Naive thymus-derived CD4-positive, alpha-beta T cell (primary cell): ENCODE measurements around the gene SPG21. TPM values are rescaled to one million over a fixed set of nuclear protein-coding genes. Genes with fewer than 3 reads are reported as not detected.

Experiments
- ATAC-seq: fragments of 150-1000 bp; cut with Tn5 transposase; 2 replicates; pipeline ENCODE4 v1.10.0; 2021; ENCODE audit warnings: mild to moderate bottlenecking, moderate library complexity
- CTCF ChIA-PET: fragments of 350-600 bp; sonication (Branson Sonifier 250); formaldehyde crosslinking; loops from one replicate; lab custom pipeline; 2021; ENCODE audit warnings: antibody characterized with exemption; lab: Charles Lee
- POLR2A ChIA-PET: fragments of 350-600 bp; sonication (Branson Sonifier 250); formaldehyde crosslinking; loops from one replicate; lab custom pipeline; 2021; ENCODE audit warnings: antibody characterized with exemption, inconsistent platforms; lab: Charles Lee
- DNase-seq, 9 donors: peaks; one replicate each; pipeline versions ENCODE4 v3.0.0 to v3.0.0-alpha.2; 2020 to 2022; ENCODE audit warnings: mixed read lengths in 1 of 9
- H3K27ac ChIP-seq: one replicate; pipeline ENCODE4 v1.7.0; 2013; ENCODE audit warnings: mild to moderate bottlenecking, low read depth, low read length, moderate library complexity
- H3K27me3 ChIP-seq, 2 donors: one replicate each; pipeline ENCODE4 v1.7.0; 2013; ENCODE audit warnings: low read length in 2 of 2, mild to moderate bottlenecking in 2 of 2, moderate library complexity in 2 of 2; ENCODE audit not compliant: control insufficient read depth in 2 of 2, insufficient read depth in 2 of 2
- H3K36me3 ChIP-seq, 3 experiments: 1 replicate in 2 of 3; 2 replicates in 1 of 3; pipeline ENCODE4 v1.7.0; 2013; ENCODE audit warnings: low read length in 3 of 3, mild to moderate bottlenecking in 3 of 3, moderate library complexity in 1 of 3; ENCODE audit not compliant: insufficient read depth in 3 of 3, control insufficient read depth in 2 of 3
- H3K4me1 ChIP-seq, 2 donors: one replicate each; pipeline ENCODE4 v1.7.0; 2013; ENCODE audit warnings: low read length in 2 of 2, mild to moderate bottlenecking in 2 of 2, moderate library complexity in 1 of 2; ENCODE audit not compliant: control insufficient read depth in 2 of 2, insufficient read depth in 2 of 2
- H3K4me3 ChIP-seq: 2 replicates; pipeline ENCODE4 v1.7.0; 2013; ENCODE audit warnings: mild to moderate bottlenecking, low read length
- H3K9me3 ChIP-seq, 3 experiments: 1 replicate in 2 of 3; 2 replicates in 1 of 3; pipeline ENCODE4 v1.7.0; 2013; ENCODE audit warnings: low read length in 3 of 3; ENCODE audit not compliant: control insufficient read depth in 2 of 3
- H3K27ac Mint-ChIP-seq, 9 donors: one replicate each; pipeline ENCODE4 v1.8.0; 2020 to 2022; ENCODE audit warnings: mixed read lengths in 9 of 9, mild to moderate bottlenecking in 8 of 9, moderate library complexity in 5 of 9, inconsistent platforms in 2 of 9
- H3K27me3 Mint-ChIP-seq, 5 donors: one replicate each; pipeline ENCODE4 v1.8.0; 2021 to 2022; ENCODE audit warnings: mixed read lengths in 5 of 5, mild to moderate bottlenecking in 1 of 5
- H3K36me3 Mint-ChIP-seq, 5 donors: one replicate each; pipeline ENCODE4 v1.8.0; 2020 to 2022; ENCODE audit warnings: mixed read lengths in 5 of 5, mild to moderate bottlenecking in 3 of 5, inconsistent platforms in 1 of 5
- H3K4me1 Mint-ChIP-seq, 7 donors: one replicate each; pipeline ENCODE4 v1.8.0; 2020 to 2022; ENCODE audit warnings: mixed read lengths in 7 of 7, mild to moderate bottlenecking in 3 of 7, inconsistent platforms in 1 of 7
- H3K4me3 Mint-ChIP-seq, 10 donors: one replicate each; pipeline ENCODE4 v1.8.0; 2020 to 2022; ENCODE audit warnings: mild to moderate bottlenecking in 10 of 10, mixed read lengths in 10 of 10, moderate library complexity in 6 of 10, inconsistent platforms in 2 of 10
- H3K9me3 Mint-ChIP-seq, 11 donors: one replicate each; pipeline ENCODE4 v1.8.0; 2020 to 2022; ENCODE audit warnings: mixed read lengths in 11 of 11, mild to moderate bottlenecking in 4 of 11, inconsistent platforms in 1 of 11, moderate library complexity in 1 of 11
- intact Hi-C, 2 donors: fragments of 100-400 bp; cut with micrococcal nuclease; formaldehyde crosslinking; loops; one replicate each; pipeline ENCODE4 v1.15.1; 2023
- polyA plus RNA-seq, 2 donors: library from polyadenylated mRNA; unstranded; fragments of 300-500 nt; fragmentation: Illumina TruSeq; gene quantifications; one replicate each; pipeline ENCODE4 v1.2.3, GENCODE V29; 2021
- total RNA-seq, 6 experiments: library from RNA in 5 of 6; stranded (reverse) in 5 of 6; gene quantifications; 1 replicate in 5 of 6; 2 replicates in 1 of 6; pipeline ENCODE4 v1.2.3 and lab custom pipeline; 2021 to 2026

Gene SPG21
- total and polyA plus RNA-seq, 7 experiments from 2014 or later = 42.5 to 140 (median 63.6) TPM

- Histone ChIP-seq H3K27ac (no peak overlapping the region), H3K9me3 (no peaks in the 10 kb centered on the region), H3K4me3 (no peak overlapping the region), H3K36me3 (peaks cover 0 to 4% (median 0%) of the 10 kb centered on the region in 3 experiments), H3K4me1 (peaks cover 5 to 6% of the 10 kb centered on the region in 2 donors), H3K27me3 (no peaks in the 10 kb centered on the region)
- ATAC-seq (peak; percentile 59), DNase-seq (peak in 3 of 9 donors; percentile 20 to 29 (median 21))
- peaks cover 4 to 34% (median 11%) of the 10 kb centered on the region in 5 donors for H3K27me3 Mint-ChIP-seq
- H3K4me3 Mint-ChIP-seq = peak overlapping the region in 4 of 10 donors; percentile 3 to 38 (median 26)
- ChIA-PET POLR2A (interaction anchor here (0.6 to 1.5 kb wide), 2 partner anchors 265 to 1264 kb away, joined by 3 to 6 read pairs; no protein-coding TSS in a partner anchor), CTCF (interaction anchor here (0.6 to 1.2 kb wide), 4 partner anchors 10 to 265 kb away, joined by 3 to 11 read pairs (median 5); no protein-coding TSS in a partner anchor)
- peaks cover 14 to 32% (median 20%) of the 10 kb centered on the region in 7 donors for H3K4me1 Mint-ChIP-seq
- no peaks in the 10 kb centered on the region for H3K36me3 Mint-ChIP-seq
- H3K27ac Mint-ChIP-seq = no peak overlapping the region
- intact Hi-C loops = loop anchor here in 1 of 2 donors (1.0 kb wide), 4 partner anchors 45 to 352 kb away; partner anchors contain the start of gene CLPX
- H3K9me3 Mint-ChIP-seq = no peaks in the 10 kb centered on the region
Observed at GRCh38 chr15:65032801-65033537, 43.3 kb upstream of the SPG21 start.

DNA sequence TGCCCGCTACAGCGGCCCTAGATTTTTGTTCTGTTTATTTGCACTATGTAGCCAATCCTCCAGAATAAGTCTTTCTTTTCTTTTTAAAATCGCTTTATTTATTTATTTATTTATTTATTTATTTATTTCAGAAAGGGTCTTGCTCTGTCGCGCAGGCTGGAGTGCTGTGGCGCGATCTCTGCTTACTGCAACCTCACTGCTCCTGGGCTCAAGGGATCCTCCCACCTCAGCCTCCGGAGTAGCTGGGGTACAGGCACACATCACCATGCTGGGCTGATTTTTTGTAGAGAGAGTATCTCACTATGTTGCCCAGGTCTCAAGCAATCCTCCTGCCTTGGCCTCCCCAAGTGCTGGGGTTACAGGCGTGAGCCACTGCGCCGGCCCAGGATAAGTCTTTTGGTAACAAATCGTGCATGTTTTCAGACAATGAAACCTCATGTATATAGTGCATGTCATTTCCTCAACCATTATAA, 40.1 kb upstream of the SPG21 start:
- ChIA-PET CTCF (no interaction called here), POLR2A (interaction anchor here (0.6 kb wide), 1 partner anchor 24 kb away, joined by 3 read pairs; no protein-coding TSS in a partner anchor)
- H3K4me1 Mint-ChIP-seq = peaks cover 15 to 43% (median 33%) of the 10 kb centered on the region in 7 donors
- no peak for ATAC-seq
- no peak for DNase-seq
- Histone ChIP-seq H3K4me1 (peaks cover 9 to 10% of the 10 kb centered on the region in 2 donors), H3K4me3 (peak overlapping the region; percentile 90), H3K27ac (peak overlapping the region; percentile 76), H3K9me3 (no peaks in the 10 kb centered on the region), H3K27me3 (no peaks in the 10 kb centered on the region), H3K36me3 (peaks cover 0 to 19% (median under 1%) of the 10 kb centered on the region in 3 experiments)
- peaks cover 2 to 12% (median 2%) of the 10 kb centered on the region in 5 donors for H3K36me3 Mint-ChIP-seq
- no peaks in the 10 kb centered on the region for H3K9me3 Mint-ChIP-seq
- H3K27me3 Mint-ChIP-seq = peaks cover 4 to 28% (median 11%) of the 10 kb centered on the region in 5 donors
- peak overlapping the region; percentile 67 to 94 (median 84) for H3K4me3 Mint-ChIP-seq
- intact Hi-C loops = loop anchor here (1.0 to 5.0 kb wide), 8 partner anchors 19 to 356 kb away; partner anchors contain the start of genes RNU5A-1 (in 2 of the 2), CLPX (in 1 of the 2), RNU5B-1 (in 1 of the 2) and SPG21 (in 1 of the 2)
- peak overlapping the region in 5 of 9 donors; percentile 22 to 75 (median 54) for H3K27ac Mint-ChIP-seq

- Mint-ChIP-seq H3K27ac (peak within 1 kb of the TSS; percentile 21 to 95 (median 79)), H3K36me3 (peaks cover 3 to 16% (median 7%) of the 10 kb centered on the region in 5 donors), H3K4me1 (peaks cover 15 to 43% (median 33%) of the 10 kb centered on the region in 7 donors), H3K4me3 (peak within 1 kb of the TSS; percentile 83 to 98 (median 93)), H3K27me3 (peaks cover 4 to 28% (median 11%) of the 10 kb centered on the region in 5 donors), H3K9me3 (no peaks in the 10 kb centered on the region)
- peak; percentile 96 for ATAC-seq
- ChIA-PET CTCF (no interaction called here), POLR2A (no interaction called here)
- Histone ChIP-seq H3K27me3 (no peaks in the 10 kb centered on the region), H3K4me3 (peak within 1 kb of the TSS; percentile 90), H3K4me1 (peaks cover 9 to 10% of the 10 kb centered on the region in 2 donors), H3K9me3 (no peaks in the 10 kb centered on the region), H3K36me3 (peaks cover 0 to 25% (median 4%) of the 10 kb centered on the region in 3 experiments), H3K27ac (peak within 1 kb of the TSS; percentile 76)
- peak; percentile 72 to 93 (median 87) for DNase-seq
- intact Hi-C loops = loop anchor here (1.0 to 5.0 kb wide), 8 partner anchors 20 to 356 kb away; partner anchors contain the start of genes RNU5A-1 (in 2 of the 2), CLPX (in 1 of the 2), RNU5B-1 (in 1 of the 2) and SPG21 (in 1 of the 2)
Observed at GRCh38 chr15:65028921-65029735, 39.4 kb upstream of the SPG21 start, which contains the start of gene MTFMT. TSS of gene MTFMT (minus strand) at chr15:65029639. CDS start at chr15:65029613, 26 bp downstream.

DNA sequence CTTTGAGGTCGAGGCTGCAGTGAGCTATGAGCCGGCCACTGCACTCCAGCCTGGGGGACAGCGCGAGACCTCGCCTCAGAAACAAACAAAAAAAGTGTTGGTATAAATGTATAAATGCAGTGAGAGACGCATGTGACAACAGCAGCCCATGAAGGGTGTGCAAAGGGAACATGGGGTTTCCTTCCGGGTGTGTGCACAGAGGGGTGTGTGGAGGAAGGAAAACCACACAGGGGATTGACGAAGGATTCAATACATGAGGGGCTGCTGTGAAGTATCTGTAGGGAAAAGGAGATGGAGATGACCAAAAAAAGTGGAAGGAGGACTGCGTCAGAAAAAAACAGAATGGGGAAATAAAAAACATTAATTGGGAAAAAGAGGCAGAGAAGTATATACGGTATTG, 38.6 kb upstream of the SPG21 start:
- Mint-ChIP-seq H3K9me3 (no peaks in the 10 kb centered on the region), H3K27me3 (peaks cover 4 to 28% (median 10%) of the 10 kb centered on the region in 5 donors), H3K4me3 (peak overlapping the region; percentile 83 to 98 (median 93)), H3K4me1 (peaks cover 13 to 40% (median 28%) of the 10 kb centered on the region in 7 donors), H3K36me3 (peaks cover 3 to 23% (median 10%) of the 10 kb centered on the region in 5 donors), H3K27ac (peak overlapping the region; percentile 11 to 95 (median 79))
- Histone ChIP-seq H3K27me3 (no peaks in the 10 kb centered on the region), H3K36me3 (peaks cover 0 to 30% (median 4%) of the 10 kb centered on the region in 3 experiments), H3K4me1 (peaks cover 9 to 10% of the 10 kb centered on the region in 2 donors), H3K27ac (peak overlapping the region; percentile 76), H3K9me3 (no peaks in the 10 kb centered on the region), H3K4me3 (peak overlapping the region; percentile 90)
- ATAC-seq (no peak), DNase-seq (peak in 2 of 9 donors; percentile 18 to 22)
- CTCF ChIA-PET = no interaction called here
- intact Hi-C loops = loop anchor here in 1 of 2 donors (2.0 to 5.0 kb wide), 3 partner anchors 20 to 276 kb away; partner anchors contain the start of gene RNU5B-1
- POLR2A ChIA-PET = interaction anchor here (0.6 kb wide), 1 partner anchor 35 kb away, joined by 3 read pairs; no protein-coding TSS in a partner anchor

DNA sequence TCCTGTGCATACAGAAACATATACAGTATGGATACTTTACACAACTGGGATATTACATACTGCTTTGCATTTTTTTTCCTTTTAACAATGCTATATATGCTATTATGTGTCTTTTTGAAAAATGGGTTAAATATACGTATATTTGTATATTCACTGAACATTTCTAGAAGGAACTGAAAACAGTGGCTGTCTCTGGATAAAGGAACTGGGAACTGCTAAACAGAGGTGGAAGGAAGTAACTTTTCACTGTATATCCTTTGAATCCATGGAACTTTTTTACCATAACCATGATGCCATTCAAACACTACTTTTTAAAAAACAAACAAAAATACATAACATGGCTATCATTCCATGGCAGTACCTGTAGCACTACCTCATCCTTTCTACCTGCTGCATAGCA, 37.9 kb upstream of the SPG21 start:
- no peak overlapping the region for H3K4me3 ChIP-seq
- POLR2A ChIA-PET = no interaction called here
- H3K4me3 Mint-ChIP-seq = peak overlapping the region; percentile 83 to 98 (median 93)
- H3K9me3 Mint-ChIP-seq = no peaks in the 10 kb centered on the region
- intact Hi-C loops = loop anchor here in 1 of 2 donors (5.0 kb wide), 1 partner anchor 190 kb away; no protein-coding TSS in a partner anchor
- DNase-seq (no peak), ATAC-seq (no peak)
- H3K9me3 ChIP-seq = no peaks in the 10 kb centered on the region
- H3K4me1 ChIP-seq = peaks cover 9 to 10% of the 10 kb centered on the region in 2 donors
- H3K27me3 Mint-ChIP-seq = peaks cover 4 to 24% (median 7%) of the 10 kb centered on the region in 5 donors
- no peaks in the 10 kb centered on the region for H3K27me3 ChIP-seq
- peak overlapping the region in 2 of 9 donors; percentile 75 to 85 for H3K27ac Mint-ChIP-seq
- CTCF ChIA-PET = interaction anchor here (0.6 kb wide), 1 partner anchor 34 kb away, joined by 5 read pairs; no protein-coding TSS in a partner anchor
- H3K4me1 Mint-ChIP-seq = peaks cover 10 to 36% (median 23%) of the 10 kb centered on the region in 7 donors
- peaks cover 0 to 30% (median 4%) of the 10 kb centered on the region in 3 experiments for H3K36me3 ChIP-seq
- peak overlapping the region; percentile 76 for H3K27ac ChIP-seq
- H3K36me3 Mint-ChIP-seq = peaks cover 3 to 28% (median 10%) of the 10 kb centered on the region in 5 donors
